PFSK-1 (cell line): ENCODE results near the gene DCLK3.
A peak's percentile ranks its signal among the peaks of the same experiment; 100 is the strongest.

Experiments
- FOXP2 ChIP-seq: optimal IDR thresholded peaks from 2 replicates; pipeline ENCODE3; 2011; ENCODE audit warnings: borderline replicate concordance, control low read depth, inconsistent platforms; ENCODE audit not compliant: insufficient read depth; ENCODE audit errors: extremely low read length, extremely low read depth
- TAF1 ChIP-seq: IDR thresholded peaks from 2 replicates; pipeline ENCODE4 v1.6.1; 2012; ENCODE audit warnings: low read length, control low read depth, borderline replicate concordance; ENCODE audit not compliant: insufficient read depth
- TF ChIP-seq, protein P1 (sequence below), 2 experiments: IDR thresholded peaks; 2 replicates each; pipeline versions ENCODE4 v1.6.1 to v1.8.0; 2011 to 2012; ENCODE audit warnings: low read depth in 2 of 2, low read length in 2 of 2, control low read depth in 1 of 2, inconsistent platforms in 1 of 2, mild to moderate bottlenecking in 1 of 2, moderate library complexity in 1 of 2; ENCODE audit not compliant: insufficient read depth in 1 of 2

DNA sequence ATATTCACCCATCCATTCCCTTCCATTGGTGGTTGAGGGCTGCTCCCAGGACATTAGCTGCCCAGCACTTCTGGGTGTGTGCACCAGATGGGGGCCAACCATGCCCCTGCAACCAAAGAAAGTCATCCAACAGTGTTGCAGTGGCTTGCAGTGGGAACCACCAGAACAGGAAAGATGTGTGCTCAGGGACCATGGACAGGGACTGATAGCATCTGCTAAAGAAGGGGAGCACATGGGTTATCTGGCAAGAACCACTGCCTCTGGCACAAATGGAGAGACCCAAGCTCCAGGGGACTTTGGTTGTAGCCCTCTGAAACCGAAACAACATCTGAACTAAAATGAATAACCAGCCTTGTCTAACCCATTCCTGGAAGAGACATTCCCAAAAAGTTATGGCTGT, 8.1 kb downstream of the DCLK3 start:
- TF ChIP-seq FOXP2 = no peak
- no peak for TF ChIP-seq TAF1
- TF ChIP-seq, protein P1, sequence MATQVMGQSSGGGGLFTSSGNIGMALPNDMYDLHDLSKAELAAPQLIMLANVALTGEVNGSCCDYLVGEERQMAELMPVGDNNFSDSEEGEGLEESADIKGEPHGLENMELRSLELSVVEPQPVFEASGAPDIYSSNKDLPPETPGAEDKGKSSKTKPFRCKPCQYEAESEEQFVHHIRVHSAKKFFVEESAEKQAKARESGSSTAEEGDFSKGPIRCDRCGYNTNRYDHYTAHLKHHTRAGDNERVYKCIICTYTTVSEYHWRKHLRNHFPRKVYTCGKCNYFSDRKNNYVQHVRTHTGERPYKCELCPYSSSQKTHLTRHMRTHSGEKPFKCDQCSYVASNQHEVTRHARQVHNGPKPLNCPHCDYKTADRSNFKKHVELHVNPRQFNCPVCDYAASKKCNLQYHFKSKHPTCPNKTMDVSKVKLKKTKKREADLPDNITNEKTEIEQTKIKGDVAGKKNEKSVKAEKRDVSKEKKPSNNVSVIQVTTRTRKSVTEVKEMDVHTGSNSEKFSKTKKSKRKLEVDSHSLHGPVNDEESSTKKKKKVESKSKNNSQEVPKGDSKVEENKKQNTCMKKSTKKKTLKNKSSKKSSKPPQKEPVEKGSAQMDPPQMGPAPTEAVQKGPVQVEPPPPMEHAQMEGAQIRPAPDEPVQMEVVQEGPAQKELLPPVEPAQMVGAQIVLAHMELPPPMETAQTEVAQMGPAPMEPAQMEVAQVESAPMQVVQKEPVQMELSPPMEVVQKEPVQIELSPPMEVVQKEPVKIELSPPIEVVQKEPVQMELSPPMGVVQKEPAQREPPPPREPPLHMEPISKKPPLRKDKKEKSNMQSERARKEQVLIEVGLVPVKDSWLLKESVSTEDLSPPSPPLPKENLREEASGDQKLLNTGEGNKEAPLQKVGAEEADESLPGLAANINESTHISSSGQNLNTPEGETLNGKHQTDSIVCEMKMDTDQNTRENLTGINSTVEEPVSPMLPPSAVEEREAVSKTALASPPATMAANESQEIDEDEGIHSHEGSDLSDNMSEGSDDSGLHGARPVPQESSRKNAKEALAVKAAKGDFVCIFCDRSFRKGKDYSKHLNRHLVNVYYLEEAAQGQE (IDR thresholded peaks at IDR 0.05; ENCODE audit: insufficient read depth in 1 of 2, low read depth in 2 of 2, low read length in 2 of 2) = peak in 1 of 2 experiments; percentile 84; a peak in 2 of 4 replicates
